Measurements from ENCODE around the gene SLC44A3. TPM values are rescaled to one million over a fixed set of nuclear protein-coding genes. Genes with fewer than 3 reads are reported as not detected.

SLC44A3 gene
- total and polyA plus RNA-seq, 2 experiments from 2014 or later, result 2.9 to 4.5 TPM

DNA sequence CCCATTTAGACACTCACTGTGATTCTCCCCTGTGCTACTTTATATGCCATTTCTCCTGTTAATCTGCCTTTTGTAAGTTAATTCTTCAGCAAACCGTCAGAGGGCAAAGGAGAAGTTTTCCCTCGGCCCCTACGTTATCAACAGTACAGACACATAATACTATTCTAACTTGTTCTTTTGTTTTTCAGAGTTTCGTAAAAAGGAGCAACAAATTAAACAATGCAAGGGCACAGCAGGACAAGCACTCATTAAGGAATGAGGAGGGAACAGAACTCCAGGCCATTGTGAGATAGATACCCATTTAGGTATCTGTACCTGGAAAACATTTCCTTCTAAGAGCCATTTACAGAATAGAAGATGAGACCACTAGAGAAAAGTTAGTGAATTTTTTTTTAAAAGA, 74.5 kb downstream of the SLC44A3 start:
- Histone ChIP-seq H3F3A (replicated peaks; ENCODE audit: low read depth) (no peaks in the 10 kb centered on the region), H3K27ac (ENCODE audit: low read depth) (no peak overlapping the region), H3K36me3 (ENCODE audit: insufficient read depth) (peaks cover 36% of the 10 kb centered on the region), H3K4me1 (ENCODE audit: insufficient read depth) (no peaks in the 10 kb centered on the region), H3K27me3 (ENCODE audit: insufficient read depth) (no peaks in the 10 kb centered on the region), H2AFZ (no peak overlapping the region), H3K9me2 (ENCODE audit: insufficient read depth) (no peaks in the 10 kb centered on the region), H3K79me2 (replicated peaks; ENCODE audit: insufficient read depth) (no peaks in the 10 kb centered on the region), H3K4me3 (no peak overlapping the region), H3K4me2 (no peak overlapping the region), H4K20me1 (replicated peaks; ENCODE audit: insufficient read depth) (peaks cover 13% of the 10 kb centered on the region; the same call in 1 of the 2 replicates)
- Mint-ChIP-seq H3K9me3 (no peaks in the 10 kb centered on the region), H3K4me1 (peaks cover 16% of the 10 kb centered on the region), H3K4me3 (no peak overlapping the region), H3K36me3 (ENCODE audit: low read depth) (peaks cover 46% of the 10 kb centered on the region), H3K27me3 (ENCODE audit: insufficient read depth, low read depth, poor library complexity) (peaks cover 2% of the 10 kb centered on the region), H3K27ac (no peak overlapping the region)
- ATAC-seq (peak; percentile 85), DNase-seq (ENCODE audit: low spot score) (peak; percentile 56)
- no peak for TF ChIP-seq ZNF462 (CRISPR knock-in tag; IDR thresholded peaks at IDR 0.05)
- no peak for TF ChIP-seq ZNF114 (CRISPR knock-in tag; IDR thresholded peaks at IDR 0.05)
- no peak for TF ChIP-seq EZH2phosphoT487 (IDR thresholded peaks at IDR 0.05; ENCODE audit: unreplicated experiment)
- no peak for TF ChIP-seq ETS1 (IDR thresholded peaks at IDR 0.05)
- TF ChIP-seq STAT1 (IDR thresholded peaks at IDR 0.05; ENCODE audit: unreplicated experiment), result no peak
- TF ChIP-seq EZH2 (IDR thresholded peaks at IDR 0.05; ENCODE audit: low read depth, unreplicated experiment), result no peak
- TF ChIP-seq ZNF331 (CRISPR knock-in tag; IDR thresholded peaks at IDR 0.05; ENCODE audit: low read depth), result no peak
- no peak for TF ChIP-seq CREB1 (CRISPR knock-in tag; IDR thresholded peaks at IDR 0.05; ENCODE audit: low read depth)
- no peak for TF ChIP-seq JUNB (IDR thresholded peaks at IDR 0.05; ENCODE audit: unreplicated experiment)
- no peak; the same call in 1 of the 2 replicates for TF ChIP-seq NANOG (IDR thresholded peaks at IDR 0.05; ENCODE audit: borderline replicate concordance)
- no peak for TF ChIP-seq POLR2AphosphoS5 (IDR thresholded peaks at IDR 0.05; ENCODE audit: low read depth)

Measured in GM23338 (cell line).